ENCODE measurements around the gene ZNF382.

DNA sequence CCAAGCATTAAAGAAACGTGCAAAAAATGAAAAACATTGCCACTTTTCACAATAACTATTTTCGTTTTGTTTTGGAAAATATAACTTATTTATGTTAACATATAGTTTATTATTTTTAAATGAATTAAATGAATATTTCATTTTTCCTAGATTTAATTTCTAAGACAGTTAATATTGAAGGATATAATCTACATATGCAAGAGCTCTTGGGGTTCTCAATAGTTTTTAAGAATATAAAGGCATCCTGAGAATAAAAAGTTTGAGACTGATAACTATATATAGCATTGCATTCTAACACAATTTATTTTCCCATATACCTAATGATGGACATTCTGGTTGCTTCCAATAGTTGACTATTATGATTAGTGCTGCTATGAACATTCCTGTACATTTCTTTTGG is 41.6 kb downstream of the ZNF382 start:
- TF ChIP-seq POLR2AphosphoS5 (IDR thresholded peaks at IDR 0.05) (no peak), POLR2A (IDR thresholded peaks at IDR 0.05) (no peak)
